ENCODE results near the gene HEMGN.
"Not testable (repeated sequence)": the region's sequence is repeated elsewhere in the genome, so short reads cannot be mapped to it uniquely, and the experiment has no call there.

Gene HEMGN

GRCh38 chr9:97962575-97962974 is 24.6 kb upstream of the HEMGN start:
- DNase-seq = no peak

- DNase-seq = no peak
Measured at GRCh38 chr9:97962136-97962535, 24.2 kb upstream of the HEMGN start.

- DNase-seq = no peak
Measured at GRCh38 chr9:97961361-97961760, 23.4 kb upstream of the HEMGN start.

GRCh38 chr9:97960678-97961328 is 22.8 kb upstream of the HEMGN start:
- DNase-seq = not testable (repeated sequence)

DNA sequence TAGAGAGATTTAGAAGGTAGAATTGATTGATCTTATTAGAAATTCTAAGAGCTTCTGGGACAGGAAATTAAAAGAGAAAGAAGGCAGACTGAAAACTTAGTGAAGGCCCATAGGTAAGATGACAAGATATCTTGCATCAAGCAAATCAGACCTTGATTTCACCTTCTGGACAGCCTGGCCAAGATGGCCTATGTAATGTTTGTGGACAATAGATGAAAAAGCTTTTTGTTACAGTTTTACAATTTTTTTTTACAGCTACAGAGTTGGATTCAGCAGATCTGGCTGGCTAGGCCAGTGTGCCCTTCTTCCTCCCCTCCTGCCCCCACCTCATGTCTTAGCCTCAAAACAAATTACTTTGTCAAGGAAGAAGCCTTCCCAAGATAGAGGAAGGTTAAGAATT is 21.6 kb upstream of the HEMGN start:
- DNase-seq = no peak

DNA sequence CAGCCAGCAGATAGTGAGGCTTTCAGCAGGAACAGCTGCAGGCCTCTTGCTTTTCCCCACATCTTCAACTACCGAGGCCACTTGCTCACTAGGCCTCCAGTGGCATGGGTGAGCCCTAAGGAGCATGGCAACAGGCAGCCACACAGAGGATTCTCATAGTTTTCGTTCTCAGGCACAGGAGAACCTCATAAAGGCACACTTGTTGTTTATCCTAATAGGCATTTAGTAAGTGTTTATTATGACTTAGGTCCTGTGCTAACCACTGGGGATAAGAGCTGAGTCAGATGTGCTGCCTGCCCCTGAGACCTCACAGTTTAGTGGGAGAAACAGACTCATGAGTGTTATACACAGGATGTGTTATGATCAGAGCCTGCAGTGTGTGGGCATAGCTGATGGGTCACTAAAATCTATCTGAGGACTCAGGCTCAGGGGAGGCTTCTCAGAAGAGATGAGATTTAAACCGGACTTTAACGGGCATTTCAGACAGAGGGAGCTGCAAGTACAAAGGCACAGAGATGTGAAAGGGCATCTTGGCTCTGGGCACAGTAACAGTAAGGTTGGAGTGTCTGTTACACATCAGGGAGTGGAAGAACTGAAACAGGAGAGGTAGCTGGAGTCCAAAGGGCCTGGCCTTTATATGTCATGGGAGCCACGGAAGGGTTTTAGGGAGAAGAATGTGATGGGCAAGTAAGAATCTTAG is 21.0 kb upstream of the HEMGN start:
- no peak for DNase-seq

DNA sequence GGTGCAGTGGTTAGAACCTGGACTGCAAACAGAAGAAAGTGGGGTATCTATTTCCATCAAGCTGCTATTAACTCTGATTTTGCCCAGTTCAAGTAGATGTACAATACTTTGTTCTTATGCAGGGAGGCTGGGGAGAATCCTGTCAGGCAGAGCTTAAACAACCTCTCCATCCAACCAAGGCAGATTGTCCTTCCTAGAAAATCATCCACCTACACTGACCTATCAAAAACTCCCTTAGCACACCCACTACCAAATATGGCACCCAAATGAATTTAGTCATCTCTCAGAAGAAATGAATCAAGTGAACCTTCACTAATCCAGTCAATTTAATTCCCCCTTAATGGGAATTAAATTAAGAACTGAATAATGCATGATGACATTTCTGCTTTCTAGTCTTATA is 18.4 kb upstream of the HEMGN start:
- no peak for DNase-seq

- DNase-seq = no peak
Measured at GRCh38 chr9:97954550-97954989, 16.6 kb upstream of the HEMGN start.

GRCh38 chr9:97950873-97951272 is 12.9 kb upstream of the HEMGN start:
- not testable (repeated sequence) for DNase-seq

GRCh38 chr9:97947094-97947493 is 9.1 kb upstream of the HEMGN start:
- not testable (repeated sequence) for DNase-seq

DNA sequence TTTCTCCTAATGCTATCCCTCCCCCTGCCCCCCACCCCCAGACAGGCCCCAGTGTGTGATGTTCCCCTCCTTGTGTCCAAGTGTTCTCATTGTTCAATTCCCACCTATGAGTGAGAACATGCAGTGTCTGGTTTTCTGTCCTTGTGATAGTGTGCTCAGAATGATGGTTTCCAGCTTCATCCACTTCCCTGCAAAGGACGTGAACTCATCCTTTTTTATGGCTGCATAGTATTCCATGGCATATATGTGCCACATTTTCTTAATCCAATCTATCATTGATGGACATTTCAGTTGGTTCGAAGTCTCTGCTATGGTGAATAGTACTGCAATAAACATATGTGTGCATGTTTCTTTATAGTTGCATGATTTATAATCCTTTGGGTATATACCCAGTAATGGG is 7.5 kb upstream of the HEMGN start:
- DNase-seq = not testable (repeated sequence)

GRCh38 chr9:97944612-97945011 is 6.6 kb upstream of the HEMGN start:
- no peak for DNase-seq

- peak; percentile 63 for DNase-seq
Measured at GRCh38 chr9:97943308-97943855, 5.4 kb upstream of the HEMGN start.

DNA sequence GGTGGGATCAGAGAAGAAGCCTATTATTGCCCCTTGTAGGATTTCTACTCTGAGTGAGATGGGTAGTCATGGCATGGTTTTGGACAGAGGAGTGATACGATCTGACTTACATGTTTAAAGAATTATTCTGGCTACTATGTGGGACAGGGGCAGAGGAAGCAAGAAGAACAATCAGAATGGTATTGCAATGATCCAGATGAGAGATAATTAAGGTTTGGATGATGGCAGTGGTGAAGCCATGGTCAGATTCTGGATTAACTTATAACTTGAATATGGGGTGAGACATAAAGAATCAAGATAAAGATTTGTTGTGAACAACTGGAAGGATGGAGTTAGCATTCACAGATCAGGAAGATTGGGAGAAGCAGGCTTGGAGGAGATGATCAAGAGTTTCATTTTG is 3.4 kb upstream of the HEMGN start:
- no peak for DNase-seq

DNA sequence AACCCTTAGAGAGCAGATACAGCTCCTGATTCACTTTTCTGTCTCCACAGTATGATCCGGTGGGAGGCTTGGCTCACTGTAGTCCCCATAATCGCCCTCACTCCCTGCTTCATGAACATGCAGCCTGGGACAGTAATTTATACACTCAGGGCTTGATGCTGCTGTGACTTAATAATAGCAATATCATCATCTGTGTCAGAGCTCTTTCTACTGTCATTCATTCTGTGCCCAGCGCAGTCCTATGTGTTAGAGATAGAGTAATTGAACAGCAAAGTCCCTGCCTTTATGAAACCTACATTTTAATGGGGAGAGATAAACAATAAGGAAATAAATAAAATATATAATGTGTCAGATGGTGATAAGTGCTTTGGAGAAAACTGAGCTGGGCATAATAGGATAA is 2.8 kb upstream of the HEMGN start:
- no peak for DNase-seq

- no peak for DNase-seq
Measured at GRCh38 chr9:97940233-97940632, 2.3 kb upstream of the HEMGN start.

DNA sequence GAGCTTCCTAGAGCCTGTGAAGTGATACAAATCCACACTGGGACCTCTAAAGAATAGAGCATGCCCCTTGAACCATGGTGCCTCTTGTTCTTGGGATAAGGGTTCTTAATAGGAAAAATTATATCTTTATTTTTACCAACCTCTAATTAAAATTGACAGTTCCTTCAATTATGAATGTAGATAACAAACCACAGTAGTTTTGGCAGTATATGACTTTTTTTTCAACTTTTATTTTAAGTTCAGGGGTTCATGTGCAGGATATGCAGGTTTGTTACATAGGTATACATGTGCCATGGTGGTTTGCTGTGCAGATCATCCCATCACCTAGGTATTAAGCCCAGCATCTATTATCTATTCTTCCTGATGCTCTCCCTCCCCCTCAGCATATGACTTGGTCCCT is 974 bp downstream of the HEMGN start:
- DNase-seq = no peak

DNA sequence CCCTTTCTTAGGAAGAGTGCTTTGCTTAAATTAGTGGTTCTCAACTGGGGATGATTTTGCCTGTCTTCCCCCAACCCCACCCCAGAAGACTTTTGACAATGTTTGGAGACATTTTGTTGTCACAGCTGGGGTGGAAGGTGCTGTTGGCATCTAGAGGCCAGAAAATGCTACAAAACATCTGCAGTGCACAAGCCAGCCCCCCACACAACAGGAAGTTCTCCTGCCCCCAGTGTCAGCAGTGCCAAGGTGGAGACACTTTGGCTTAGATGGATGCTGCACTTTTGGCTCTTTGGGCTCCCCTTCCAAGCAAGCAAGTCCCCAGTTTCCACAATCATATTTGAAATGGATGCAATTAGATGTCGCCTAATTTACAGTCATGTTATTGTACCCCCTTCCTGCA is 2.7 kb downstream of the HEMGN start:
- DNase-seq = no peak

DNA sequence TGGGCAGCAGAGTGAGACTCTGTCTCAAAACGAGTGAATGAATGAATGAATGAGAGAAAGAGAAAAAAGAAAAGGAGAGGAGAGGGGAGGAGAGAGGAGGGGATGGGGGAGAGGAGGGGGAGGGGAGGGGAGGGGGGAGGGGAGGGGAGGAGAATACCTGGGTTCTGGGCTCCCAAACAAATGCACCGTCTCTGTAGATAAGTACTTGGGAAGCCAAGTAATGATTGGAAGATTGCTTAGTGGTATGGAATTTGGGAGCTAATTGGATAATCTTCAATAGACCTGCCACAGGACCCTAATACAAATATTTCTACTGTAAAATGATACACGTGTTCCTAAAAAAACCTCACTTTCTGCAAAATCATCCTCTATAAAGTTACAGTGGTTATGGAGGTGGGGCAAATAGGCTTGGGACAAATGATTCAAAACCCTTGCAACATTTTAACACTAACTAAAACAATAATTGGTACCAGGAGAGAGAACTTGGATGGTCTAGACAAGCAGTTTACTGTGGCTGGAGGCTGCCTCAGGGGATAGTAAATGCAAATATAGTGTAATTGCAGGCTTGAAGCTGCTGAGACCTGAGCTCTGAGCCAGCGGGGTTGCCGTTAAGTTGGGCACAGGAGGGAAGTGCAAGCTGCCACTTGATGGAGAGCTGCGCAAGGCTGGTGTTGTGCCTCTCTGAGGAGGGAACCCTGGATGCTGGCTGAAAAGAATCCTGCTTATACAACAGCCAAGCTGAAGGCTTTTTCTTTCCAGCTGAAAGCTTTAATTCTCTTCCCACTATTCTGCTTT is 3.5 kb downstream of the HEMGN start:
- no peak for DNase-seq

DNA sequence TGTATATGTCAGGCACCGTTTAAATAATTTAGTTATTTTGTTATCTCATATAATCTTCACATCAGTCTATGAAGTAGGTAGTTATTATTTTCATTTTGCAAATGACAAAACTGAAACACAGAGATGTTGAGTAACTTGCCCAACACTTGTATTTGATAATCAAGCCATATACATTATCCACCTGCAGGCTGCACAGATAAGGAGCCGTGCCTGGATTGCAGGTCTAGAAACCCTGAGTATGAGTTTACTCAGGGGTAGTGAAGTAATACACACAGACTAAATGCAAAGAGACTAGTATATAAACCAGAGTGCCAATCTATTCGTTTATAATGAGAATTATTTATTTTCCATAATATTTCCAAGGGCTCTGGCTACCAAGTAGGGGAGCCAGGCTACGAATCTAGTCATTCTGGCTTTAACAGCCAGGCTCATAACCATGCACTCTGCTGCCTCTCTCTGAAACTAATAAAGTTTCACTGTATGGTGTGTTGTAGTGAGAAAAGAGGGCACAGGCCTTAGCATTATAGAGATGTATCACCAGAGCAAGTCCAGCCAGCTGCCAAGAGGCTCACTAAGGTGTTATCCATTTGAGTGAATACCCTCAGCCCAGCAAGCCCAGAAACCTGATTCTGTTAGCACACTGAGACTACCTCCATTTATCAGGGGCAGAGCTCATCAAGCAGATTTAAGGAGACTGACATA is 4.5 kb downstream of the HEMGN start:
- no peak for DNase-seq

- no peak for DNase-seq
Measured at GRCh38 chr9:97930972-97931371, 7.0 kb downstream of the HEMGN start.

DNA sequence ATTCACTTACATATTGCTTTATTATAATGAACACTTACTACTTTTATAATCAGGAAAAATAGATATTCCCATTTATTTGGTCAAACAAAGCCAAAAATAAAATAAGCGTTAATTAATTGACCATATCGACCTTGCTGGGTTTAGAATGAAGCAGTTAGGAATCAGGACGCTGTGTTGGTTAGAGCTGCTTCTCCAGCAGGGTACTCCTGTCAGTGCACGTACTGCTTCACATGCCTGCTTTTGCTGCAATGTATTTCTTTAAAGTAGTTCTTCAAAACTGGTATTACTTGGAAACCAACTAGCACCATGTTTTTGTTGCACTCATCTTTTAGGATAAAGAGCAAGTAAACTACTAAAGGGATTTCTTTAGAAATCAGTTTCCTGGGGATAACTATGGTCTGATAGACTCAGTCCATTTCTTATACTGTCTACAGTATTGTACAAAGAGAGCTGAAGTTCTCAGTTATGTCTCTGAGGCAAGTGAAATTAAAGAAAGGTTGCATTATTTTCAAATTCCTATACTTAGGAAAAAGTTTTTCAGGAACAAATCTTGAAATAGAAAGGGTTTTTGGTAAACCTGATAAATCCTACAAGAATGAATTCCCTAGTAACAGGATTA is 8.9 kb downstream of the HEMGN start:
- no peak for DNase-seq
